GM12892 (cell line): ENCODE data around the gene STX17. TPM values are rescaled to one million over a fixed set of nuclear protein-coding genes. Genes with fewer than 3 reads are reported as not detected.
"Not testable (repeated sequence)": the region's sequence is repeated elsewhere in the genome, so short reads cannot be mapped to it uniquely, and the experiment has no call there.

ENCODE experiments used
- DNase-seq: peaks from one replicate; pipeline ENCODE4 v3.0.0; 2011; ENCODE audit not compliant: insufficient read length
- FAIRE-seq: peaks from 2 replicates; lab custom pipeline; 2011; peaks lifted over from hg19 to GRCh38; lab: Jason Lieb, UNC
- POLR2A ChIP-seq: IDR thresholded peaks from 2 replicates; pipeline ENCODE4 v1.6.1; 2011; ENCODE audit warnings: low read depth, low read length, control low read depth
- POLR2AphosphoS5 ChIP-seq: IDR thresholded peaks from 2 replicates; pipeline ENCODE4 v1.6.1; 2011; ENCODE audit warnings: low read depth, low read length, control low read depth
- TAF1 ChIP-seq: IDR thresholded peaks from 2 replicates; pipeline ENCODE4 v1.6.1; 2011; ENCODE audit warnings: low read depth, mild to moderate bottlenecking, control low read depth, low read length, borderline replicate concordance
- polyA plus RNA-seq: library from polyadenylated mRNA; unstranded; fragments of >200 nt; gene quantifications from one replicate; pipeline ENCODE4 v1.2.1, GENCODE V29; 2012; ENCODE audit warnings: missing spikeins, inconsistent platforms; ENCODE audit not compliant: missing spikeins

Gene STX17
- polyA plus RNA-seq = 16.2 TPM

DNA sequence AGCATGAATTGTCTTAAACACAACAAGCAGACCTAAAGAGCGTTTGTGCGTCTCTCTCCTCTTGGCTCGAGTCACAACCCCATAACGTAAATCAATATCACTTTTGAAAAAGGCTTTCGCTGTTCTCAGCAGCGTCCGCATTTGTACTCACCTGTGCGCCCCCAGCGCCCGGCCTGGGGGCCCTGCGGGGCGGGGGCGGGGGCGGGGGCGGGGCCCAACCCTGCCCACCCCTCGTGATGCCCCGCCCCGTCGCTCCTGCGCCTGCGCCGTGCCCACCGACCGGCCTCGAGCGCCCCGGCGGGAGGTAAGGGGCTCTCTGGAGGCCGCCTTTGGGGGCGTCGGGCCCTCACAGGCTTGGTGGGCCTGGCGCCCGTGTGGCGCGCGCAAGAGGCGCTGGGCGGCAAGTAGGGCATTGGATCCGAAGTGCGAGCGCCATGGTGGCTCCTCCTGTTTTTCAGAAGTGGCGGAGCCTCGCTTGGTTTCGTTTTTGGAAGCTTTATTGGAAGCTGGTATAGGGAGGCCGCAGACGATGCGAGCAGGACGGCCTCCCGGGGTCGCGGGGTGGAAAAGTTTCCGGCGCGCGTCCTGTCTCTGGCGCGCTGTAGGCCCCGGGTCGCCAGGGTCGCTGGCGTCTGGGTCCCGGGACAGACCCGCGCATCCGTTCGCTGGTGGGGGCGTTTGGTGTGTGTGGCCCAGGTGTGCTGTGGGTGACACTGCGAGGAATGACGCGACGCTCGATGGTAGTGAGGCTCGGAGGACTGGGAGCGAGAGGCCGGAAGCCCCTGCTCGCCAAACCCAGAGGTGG is at the start of gene STX17:
Gene STX17 (plus strand): TSS at position 252 of the 805 bp plus-strand sequence. CDS start 8,586 bp downstream, outside the sequence.
- no peak; the same call in 1 of the 2 replicates for TF ChIP-seq TAF1
- peak; percentile 33 for TF ChIP-seq POLR2AphosphoS5
- TF ChIP-seq POLR2A = peak; percentile 63
- DNase-seq (peak; percentile 72), FAIRE-seq (peak; percentile 80)

DNA sequence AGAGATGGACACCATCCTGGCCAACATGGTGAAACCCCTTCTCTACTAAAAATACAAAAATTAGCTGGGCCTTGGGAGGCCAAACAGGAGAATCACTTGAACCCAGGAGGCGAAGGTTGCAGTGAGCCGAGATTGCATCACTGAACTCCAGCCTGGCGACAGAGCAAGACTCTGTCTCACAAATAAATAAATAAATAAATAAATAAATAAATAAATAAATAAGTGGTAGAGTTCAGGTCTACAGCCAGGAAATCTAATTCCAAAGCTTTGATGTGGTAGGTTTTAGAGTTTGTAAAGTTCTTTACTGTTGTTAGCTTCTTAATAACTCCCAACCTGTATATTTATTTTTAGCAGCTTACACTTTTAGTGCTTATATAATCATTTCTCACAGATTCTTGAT is 48.9 kb upstream of the STX17 start:
- not testable (repeated sequence) for FAIRE-seq

DNA sequence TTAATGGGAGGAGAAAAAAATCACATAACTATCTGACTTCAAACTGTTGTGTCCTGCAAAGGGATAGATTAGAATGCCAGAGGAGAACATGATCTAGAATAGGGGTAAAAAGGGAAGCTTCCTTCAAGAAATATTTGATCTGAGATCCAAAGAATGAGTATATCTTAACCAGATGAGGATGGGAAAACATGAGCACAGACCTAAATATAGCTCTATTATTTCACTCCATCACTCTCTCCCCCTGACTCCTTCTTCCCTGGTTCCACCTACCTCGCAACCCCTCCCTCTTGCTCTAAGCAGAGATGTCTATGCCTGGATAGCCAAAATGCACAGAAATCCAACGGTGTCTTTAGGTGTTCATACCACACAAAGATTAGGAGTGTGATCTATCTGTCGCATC is 48.4 kb upstream of the STX17 start:
- TF ChIP-seq TAF1 (no peak), POLR2AphosphoS5 (no peak), POLR2A (no peak)
- FAIRE-seq (no peak), DNase-seq (no peak)

More for the DNA sequence above, 48.9 kb upstream of the STX17 start:
- DNase-seq = not testable (repeated sequence)

DNA sequence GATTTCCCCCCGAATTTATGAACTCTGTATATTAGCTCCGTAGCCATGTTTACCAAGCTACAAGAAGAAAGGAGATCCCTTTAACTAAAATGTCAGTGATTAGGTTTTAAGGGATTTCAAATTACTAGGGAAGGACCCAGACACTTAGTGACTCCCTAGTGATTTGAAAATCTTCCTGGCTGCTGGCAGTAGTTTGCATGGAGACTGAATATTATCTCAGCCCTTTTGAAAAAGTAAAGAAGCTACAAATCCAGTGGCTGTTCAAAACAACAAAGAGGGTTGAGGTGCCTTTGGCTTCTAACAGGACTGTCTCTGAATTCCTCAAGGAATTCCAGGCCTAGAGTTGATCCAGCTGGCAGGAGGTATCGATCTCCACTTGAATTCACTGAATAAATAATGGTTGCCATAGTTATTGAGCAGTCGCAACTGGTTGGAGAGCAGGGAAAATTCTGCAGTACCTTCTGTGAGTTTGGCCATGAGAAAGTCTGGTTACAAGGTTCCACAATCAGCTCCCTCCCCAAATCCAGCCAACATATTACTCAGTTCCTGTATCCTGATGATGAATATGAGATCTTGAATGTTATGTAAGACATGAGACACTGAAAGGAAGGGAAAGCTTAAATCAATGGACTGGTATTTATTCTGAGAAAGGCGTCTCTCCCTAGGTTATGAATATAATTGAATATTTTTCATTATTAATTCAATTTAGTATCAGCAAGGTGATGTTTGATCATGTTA is 47.0 kb upstream of the STX17 start:
- FAIRE-seq (no peak), DNase-seq (no peak)
- no peak for TF ChIP-seq POLR2A
- TF ChIP-seq TAF1 = no peak
- TF ChIP-seq POLR2AphosphoS5 = no peak

DNA sequence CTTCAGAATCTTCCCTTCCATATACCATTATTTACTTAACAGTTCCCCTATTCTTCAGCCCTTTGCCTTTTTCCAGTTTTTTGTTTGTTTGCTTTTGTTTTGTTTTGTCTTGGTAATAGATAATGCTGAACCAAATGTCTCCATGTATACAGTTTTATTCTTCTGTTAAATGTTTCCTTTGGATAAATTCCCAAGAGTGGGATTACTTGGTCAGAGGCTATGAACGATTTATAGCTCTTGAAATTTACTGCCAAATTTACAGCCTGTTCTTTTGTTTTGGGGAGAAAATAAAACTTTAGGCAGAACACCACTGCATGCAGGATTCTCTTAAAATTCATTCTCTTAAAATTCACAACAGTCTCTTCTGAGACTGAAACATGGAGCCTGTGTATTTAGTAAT is 46.2 kb upstream of the STX17 start:
- FAIRE-seq (no peak), DNase-seq (no peak)
- TF ChIP-seq TAF1 (no peak), POLR2A (no peak), POLR2AphosphoS5 (no peak)

DNA sequence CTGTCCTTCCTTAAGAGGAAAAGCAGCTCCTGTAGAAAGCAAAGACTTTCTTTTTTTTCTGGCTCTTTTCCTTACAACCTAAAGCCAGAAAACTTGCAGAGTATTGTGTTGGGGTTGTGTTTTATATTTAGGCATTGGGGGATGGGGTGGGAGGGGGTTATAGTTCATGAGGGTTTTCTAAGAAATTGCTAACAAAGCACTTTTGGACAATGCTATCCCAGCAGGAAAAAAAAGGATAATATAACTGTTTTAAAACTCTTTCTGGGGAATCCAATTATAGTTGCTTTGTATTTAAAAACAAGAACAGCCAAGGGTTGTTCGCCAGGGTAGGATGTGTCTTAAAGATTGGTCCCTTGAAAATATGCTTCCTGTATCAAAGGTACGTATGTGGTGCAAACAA is 42.5 kb upstream of the STX17 start:
- DNase-seq (no peak), FAIRE-seq (no peak)
- no peak for TF ChIP-seq TAF1
- TF ChIP-seq POLR2AphosphoS5 = no peak
- TF ChIP-seq POLR2A = no peak

DNA sequence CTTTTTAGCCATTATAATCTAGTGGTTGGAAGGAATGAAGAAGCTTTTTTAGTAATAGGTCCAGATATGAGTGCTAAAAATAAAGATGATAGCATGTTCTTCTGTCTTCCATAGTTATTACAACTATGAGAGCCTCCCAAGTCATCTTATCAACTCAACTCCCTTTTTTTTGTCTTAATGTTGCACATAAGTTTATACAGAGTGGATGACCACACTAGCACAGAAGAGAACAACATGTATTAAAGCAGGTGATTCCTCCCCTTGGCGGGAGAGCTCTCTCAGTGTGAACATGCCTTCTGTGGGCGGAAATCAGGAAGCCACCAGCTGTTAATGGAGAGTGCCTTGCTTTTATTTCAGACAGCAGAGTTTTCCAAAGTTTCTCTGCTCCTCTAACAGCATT is 40.1 kb upstream of the STX17 start:
- FAIRE-seq (peak; percentile 5), DNase-seq (no peak)
- no peak for TF ChIP-seq POLR2AphosphoS5
- no peak for TF ChIP-seq POLR2A
- TF ChIP-seq TAF1 = no peak

DNA sequence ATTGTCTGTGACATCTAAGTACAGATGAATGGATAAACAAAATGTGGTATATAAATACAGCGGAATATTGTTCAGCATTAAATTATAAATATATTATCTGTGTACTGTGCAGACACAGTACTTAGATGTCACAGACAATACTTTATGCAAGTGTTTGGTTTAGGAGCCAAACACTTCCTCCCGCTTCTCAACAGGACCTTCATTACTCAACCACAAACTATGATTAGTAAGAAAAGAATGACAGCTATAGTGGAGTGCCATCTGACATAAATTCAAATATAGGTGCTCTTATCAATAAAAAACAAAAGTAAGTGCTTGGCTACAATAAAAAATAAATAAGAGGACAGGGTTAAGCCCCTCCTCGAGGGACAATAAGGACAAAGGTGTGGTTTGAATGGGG is 38.9 kb upstream of the STX17 start:
- DNase-seq = no peak
- no peak for TF ChIP-seq POLR2A
- FAIRE-seq = no peak

DNA sequence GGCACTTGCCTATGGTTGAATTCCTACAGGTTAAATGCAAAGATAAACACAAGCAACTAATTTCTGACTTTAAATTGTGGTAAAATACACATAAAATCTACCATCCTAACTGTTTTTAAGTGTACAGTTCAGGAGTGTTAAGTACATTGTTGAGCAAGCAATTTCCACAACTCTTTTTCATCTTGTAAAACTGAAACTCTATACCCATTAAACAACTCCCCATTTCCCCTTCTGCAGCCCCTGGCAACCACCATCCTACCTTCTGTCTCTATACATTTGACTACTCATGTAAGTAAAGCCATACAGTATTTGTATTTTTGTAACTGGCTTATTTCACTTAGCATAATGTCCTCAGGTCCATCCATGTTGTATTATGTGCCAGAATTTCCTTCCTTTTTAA is 38.5 kb upstream of the STX17 start:
- TF ChIP-seq POLR2AphosphoS5 = no peak
- no peak for TF ChIP-seq POLR2A
- TF ChIP-seq TAF1 = no peak
- peak; percentile 79 for FAIRE-seq
- DNase-seq = no peak

DNA sequence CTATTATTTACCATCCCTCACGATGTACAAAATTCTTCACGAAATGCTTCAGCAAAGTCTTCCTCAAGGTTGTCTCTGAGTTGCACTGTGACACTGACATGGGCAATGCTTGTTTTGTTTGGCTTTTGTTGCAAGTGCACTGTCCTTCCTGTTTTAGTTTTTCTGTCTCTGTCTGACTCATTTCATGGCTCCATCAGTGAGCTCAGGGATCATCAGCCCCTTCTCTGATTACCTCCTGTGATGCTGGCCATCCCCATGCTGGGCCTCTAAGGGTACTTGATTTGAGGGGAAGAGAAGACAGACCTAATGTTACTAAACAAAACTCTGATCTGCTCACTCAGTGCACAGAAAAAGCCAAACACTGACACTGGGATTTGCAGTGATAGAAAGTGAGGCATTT is 37.6 kb upstream of the STX17 start:
- FAIRE-seq (no peak), DNase-seq (no peak)
- TF ChIP-seq POLR2AphosphoS5 = no peak
- TF ChIP-seq POLR2A = no peak
- TF ChIP-seq TAF1 = no peak

DNA sequence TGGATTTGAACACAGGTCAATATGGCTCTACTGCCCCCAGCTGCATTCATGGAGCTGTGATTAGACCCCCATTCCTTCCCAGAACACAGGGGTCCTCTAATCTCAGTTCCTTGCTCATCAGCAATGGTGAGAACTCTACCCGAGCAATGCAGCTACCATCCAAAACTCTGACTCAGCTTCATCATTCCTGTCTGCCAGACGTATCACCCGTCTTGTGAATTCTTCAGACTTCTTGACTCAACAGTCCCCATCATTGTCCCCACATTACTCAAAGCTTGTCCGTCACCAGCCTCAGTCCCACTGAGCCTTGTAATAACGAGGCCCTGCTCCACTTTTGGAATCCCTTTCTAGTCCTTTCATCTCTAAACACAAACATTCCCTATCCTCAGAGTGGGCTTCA is 36.3 kb upstream of the STX17 start:
- TF ChIP-seq POLR2A (no peak), POLR2AphosphoS5 (no peak), TAF1 (no peak)
- no peak for FAIRE-seq

DNA sequence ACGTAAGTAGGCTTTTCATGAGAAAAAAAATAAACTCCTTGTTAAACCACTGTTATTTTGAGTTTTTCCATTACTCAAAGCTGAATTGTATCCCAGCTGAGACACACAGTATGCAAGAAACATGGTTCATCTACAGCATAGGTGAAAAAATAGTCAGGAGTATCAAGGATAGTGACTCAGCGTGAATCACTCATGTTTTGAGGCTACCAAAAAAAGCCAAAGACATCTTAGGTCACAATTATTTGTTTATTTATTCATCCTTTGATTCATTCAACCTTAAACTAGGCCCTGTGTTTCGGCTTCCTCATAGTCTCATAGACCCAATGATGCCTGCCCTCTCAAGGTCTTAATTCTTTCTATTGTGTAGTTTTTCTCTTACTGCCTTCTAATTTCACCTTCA is 32.9 kb upstream of the STX17 start:
- DNase-seq (no peak), FAIRE-seq (no peak)
- TF ChIP-seq POLR2A = no peak
- no peak for TF ChIP-seq POLR2AphosphoS5
- no peak for TF ChIP-seq TAF1

More for the DNA sequence above, 36.3 kb upstream of the STX17 start:
- no peak for DNase-seq
